Stimulated activated CD4-positive, alpha-beta T cell treated with anti-CD3 and anti-CD28 coated beads, Interleukin-2, amount 100 ng/mL, for 48 hours (primary cell): ENCODE measurements around the gene TCF3.
A peak's percentile ranks its signal among the peaks of the same experiment; 100 is the strongest.
"Not testable (repeated sequence)": the region's sequence is repeated elsewhere in the genome, so short reads cannot be mapped to it uniquely, and the experiment has no call there.

Source experiments
- DNase-seq, 2 donors: peaks; one replicate each; pipeline ENCODE4 v3.0.0-alpha.2; 2020

Gene TCF3

GRCh38 chr19:1652471-1653299 lies at the start of gene TCF3:
Gene TCF3, minus strand, starts transcription at chr19:1652615. Its CDS starts 2,367 bp downstream, at chr19:1650248.
- peak; percentile 97 to 98 for DNase-seq

- DNase-seq, result no peak
Observed at GRCh38 chr19:1700733-1701663, 48.6 kb upstream of the TCF3 start.

- no peak for DNase-seq
Observed at GRCh38 chr19:1699998-1700732, 47.8 kb upstream of the TCF3 start.

GRCh38 chr19:1699386-1699785 lies 47.0 kb upstream of the TCF3 start:
- DNase-seq, result no peak

GRCh38 chr19:1698636-1699035 lies 46.2 kb upstream of the TCF3 start:
- DNase-seq, result no peak

GRCh38 chr19:1695481-1695880 lies 43.1 kb upstream of the TCF3 start:
- DNase-seq, result not testable (repeated sequence)

- no peak for DNase-seq
Observed at GRCh38 chr19:1691589-1692290, 39.3 kb upstream of the TCF3 start.

GRCh38 chr19:1690699-1691307 lies 38.4 kb upstream of the TCF3 start:
- DNase-seq, result peak; percentile 68 to 70

- not testable (repeated sequence) for DNase-seq
Observed at GRCh38 chr19:1685785-1686184, 33.4 kb upstream of the TCF3 start.

GRCh38 chr19:1685046-1685445 lies 32.6 kb upstream of the TCF3 start:
- no peak for DNase-seq

- DNase-seq, result no peak
Observed at GRCh38 chr19:1684573-1684912, 32.1 kb upstream of the TCF3 start.

GRCh38 chr19:1683869-1684572 lies 31.6 kb upstream of the TCF3 start:
- no peak for DNase-seq

GRCh38 chr19:1680976-1681375 lies 28.6 kb upstream of the TCF3 start:
- DNase-seq, result no peak

- DNase-seq, result no peak
Observed at GRCh38 chr19:1678073-1678472, 25.7 kb upstream of the TCF3 start.

GRCh38 chr19:1676351-1677266 lies 24.2 kb upstream of the TCF3 start:
- DNase-seq, result no peak

- DNase-seq, result no peak
Observed at GRCh38 chr19:1675633-1676350, 23.4 kb upstream of the TCF3 start.

GRCh38 chr19:1674293-1674679 lies 21.9 kb upstream of the TCF3 start:
- no peak for DNase-seq

- DNase-seq, result no peak
Observed at GRCh38 chr19:1673645-1674292, 21.4 kb upstream of the TCF3 start.
